Right forelimb (tissue), 1 donor: ENCODE measurements around the gene AHCY.
A peak's percentile ranks its signal among the peaks of the same experiment; 100 is the strongest.
"Not testable (repeated sequence)": the region's sequence is repeated elsewhere in the genome, so short reads cannot be mapped to it uniquely, and the experiment has no call there.

Source experiments
- DNase-seq: peaks from one replicate; pipeline ENCODE4 v3.0.0-alpha.2; 2018

AHCY gene

GRCh38 chr20:34302723-34303533 lies at the start of gene AHCY:
AHCY (minus strand) TSS chr20:34303355; CDS start chr20:34303270, 85 bp downstream.
- DNase-seq = peak; percentile 97

GRCh38 chr20:34350095-34350494 lies 46.9 kb upstream of the AHCY start:
- DNase-seq = no peak

GRCh38 chr20:34347571-34347970 lies 44.4 kb upstream of the AHCY start:
- no peak for DNase-seq

DNA sequence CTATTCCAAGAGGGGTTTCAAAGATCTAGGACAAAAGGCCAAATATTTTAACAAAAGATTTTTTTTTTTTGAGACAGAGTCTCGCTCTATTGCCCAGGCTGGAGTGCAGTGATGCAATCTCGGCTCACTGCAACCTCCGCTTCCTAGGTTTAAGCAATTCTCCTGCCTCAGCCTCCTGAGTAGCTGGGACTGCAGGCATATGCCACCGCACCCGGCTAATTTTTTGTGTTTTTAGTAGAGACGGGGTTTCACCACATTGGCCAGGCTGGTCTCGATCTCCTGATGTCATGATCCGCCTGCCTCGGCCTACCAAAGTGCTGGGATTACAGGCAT lies 43.3 kb upstream of the AHCY start:
- not testable (repeated sequence) for DNase-seq

DNA sequence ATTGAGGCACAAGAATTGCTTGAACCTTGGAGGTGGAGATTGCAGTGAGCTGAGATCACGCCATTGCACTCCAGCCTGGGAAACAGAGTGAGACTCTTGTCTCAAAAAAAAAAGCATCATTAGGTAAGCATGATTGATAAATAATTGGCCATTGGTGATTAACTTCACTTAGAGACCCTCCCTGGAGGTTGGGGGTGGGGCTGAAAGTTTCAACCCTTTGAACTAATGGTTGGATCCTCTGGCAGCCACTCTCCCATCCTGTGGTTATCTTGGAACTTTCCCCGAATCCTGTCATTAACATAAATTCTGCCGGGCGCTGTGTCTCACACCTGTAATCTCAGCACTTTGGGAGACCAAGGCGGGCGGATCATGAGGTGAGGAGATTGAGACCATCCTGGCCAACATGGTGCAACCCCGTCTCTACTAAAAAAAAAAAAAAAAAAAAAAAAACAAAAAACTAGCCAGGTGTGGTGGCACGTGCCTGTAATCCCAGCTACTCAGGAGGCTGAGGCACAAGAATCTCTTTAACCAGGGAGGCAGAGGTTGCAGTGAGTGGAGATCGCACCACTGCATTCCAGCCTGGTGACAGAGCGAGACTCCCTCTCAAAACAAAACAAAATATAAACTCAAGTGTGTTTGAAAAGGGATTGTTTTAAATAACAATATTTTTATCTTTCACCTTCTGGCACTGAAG lies 42.8 kb upstream of the AHCY start:
- not testable (repeated sequence) for DNase-seq

- no peak for DNase-seq
Observed at GRCh38 chr20:34345402-34345736, 42.2 kb upstream of the AHCY start.

DNA sequence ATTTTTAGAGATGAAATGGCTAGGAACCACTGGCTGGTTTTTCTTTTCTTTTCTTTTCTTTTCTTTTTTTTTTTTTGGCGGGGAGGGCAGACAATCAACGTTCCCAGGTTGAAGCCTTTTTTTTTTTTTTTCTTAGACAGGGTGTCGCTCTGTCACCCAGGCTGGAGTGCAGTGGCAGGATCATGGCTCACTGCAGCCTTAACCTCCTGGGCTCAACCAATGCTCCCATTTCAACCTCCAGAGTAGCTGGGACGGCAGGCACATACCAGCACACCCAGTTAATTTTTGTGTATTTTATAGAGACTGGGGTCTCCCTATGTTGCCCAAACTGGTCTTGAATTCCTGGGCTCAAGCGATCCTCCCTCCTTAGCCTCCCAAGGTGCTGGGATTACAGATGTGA lies 41.1 kb upstream of the AHCY start:
- no peak for DNase-seq

- no peak for DNase-seq
Observed at GRCh38 chr20:34343458-34344211, 40.5 kb upstream of the AHCY start.

DNA sequence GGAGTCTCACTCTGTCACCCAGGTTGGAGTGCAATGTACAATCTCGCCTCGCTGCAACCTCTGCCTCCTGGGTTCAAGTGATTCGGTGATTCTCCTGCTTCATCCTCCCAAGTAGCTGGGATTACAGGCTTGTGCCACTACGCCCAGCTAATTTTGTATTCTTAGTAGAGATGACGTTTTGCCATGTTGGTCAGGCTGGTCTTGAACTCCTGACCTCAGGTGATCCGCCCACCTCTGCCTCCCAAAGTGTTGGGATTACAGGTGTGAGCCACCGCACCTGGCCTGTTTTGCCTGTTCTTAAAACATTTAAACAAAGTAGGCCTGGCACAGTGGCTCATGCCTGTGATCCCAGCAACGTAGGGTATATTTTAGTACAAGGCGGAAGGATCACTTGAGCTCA lies 38.0 kb upstream of the AHCY start:
- not testable (repeated sequence) for DNase-seq

DNA sequence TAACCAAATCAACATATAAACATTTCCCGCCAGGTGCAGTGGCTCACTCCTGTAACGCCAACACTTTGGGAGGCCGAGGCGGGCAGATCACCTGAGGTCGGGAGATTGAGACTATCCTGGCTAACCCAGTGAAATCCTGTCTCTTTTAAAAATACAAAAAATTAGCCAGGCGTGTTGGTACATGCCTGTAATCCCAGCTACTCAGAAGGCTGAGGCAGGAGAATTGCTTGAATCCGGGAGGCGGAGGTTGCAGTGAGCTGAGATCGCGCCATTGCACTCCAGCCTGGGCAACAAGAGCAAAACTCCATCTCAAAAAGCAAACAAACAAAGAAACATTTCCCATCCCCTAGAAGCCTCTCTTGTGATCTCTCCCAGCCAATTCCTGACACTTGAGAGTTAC lies 37.6 kb upstream of the AHCY start:
- not testable (repeated sequence) for DNase-seq

- DNase-seq = no peak
Observed at GRCh38 chr20:34337982-34338726, 35.0 kb upstream of the AHCY start.

- no peak for DNase-seq
Observed at GRCh38 chr20:34337544-34337943, 34.4 kb upstream of the AHCY start.

GRCh38 chr20:34334654-34335407 lies 31.7 kb upstream of the AHCY start:
- no peak for DNase-seq

DNA sequence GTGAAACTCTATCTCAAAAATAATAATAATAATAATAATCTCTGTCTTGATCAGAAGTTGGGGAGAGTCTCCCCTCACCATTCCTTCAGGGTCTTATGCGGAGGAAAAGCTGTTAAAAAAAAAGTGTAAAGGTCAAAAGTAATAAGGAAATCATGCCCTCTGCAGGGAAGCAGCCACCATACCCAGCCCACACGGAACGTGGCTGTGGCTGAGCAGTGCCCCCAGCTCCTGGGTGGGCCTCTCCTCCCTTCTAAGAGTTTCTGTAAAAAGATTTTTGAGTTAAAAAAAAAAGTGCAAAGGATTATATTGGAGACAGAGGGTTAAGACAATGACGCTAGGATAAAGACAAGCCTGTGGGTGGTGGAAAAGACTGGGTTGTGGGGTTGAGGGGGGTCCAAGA lies 30.6 kb upstream of the AHCY start:
- DNase-seq = no peak

- no peak for DNase-seq
Observed at GRCh38 chr20:34332262-34332920, 29.2 kb upstream of the AHCY start.

- no peak for DNase-seq
Observed at GRCh38 chr20:34331838-34332237, 28.7 kb upstream of the AHCY start.

DNA sequence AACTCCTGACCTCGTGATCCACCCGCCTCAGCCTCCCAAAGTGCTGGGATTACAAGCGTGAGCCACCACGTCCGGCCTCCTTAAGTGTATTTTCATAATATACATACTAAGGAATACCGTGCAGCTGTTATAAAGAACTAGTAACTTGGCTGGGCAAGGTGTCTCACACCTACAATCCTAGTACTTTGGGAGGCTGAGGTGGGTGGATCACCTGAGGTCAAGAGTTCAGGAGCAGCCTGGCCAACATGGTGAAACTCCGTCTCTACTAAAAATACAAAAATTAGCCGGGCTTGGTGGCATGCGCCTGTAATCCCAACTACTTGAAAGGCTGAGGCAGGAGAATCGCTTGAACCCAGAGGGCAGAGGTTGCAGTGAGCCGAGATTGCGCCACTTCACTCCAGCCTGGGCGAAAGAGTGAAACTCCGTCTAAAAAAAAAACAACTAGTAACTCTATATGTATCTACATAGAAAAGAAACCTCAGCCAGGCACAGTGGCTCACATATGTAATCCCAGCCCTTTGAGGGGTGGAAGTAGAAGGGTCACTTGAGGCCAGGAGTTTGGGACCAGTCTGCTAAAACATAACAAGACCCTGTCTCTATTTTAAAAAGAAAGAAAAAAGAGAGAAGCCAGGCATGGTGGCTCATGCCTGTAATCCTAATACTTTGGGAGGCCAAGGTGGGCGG lies 27.8 kb upstream of the AHCY start:
- DNase-seq = not testable (repeated sequence)

DNA sequence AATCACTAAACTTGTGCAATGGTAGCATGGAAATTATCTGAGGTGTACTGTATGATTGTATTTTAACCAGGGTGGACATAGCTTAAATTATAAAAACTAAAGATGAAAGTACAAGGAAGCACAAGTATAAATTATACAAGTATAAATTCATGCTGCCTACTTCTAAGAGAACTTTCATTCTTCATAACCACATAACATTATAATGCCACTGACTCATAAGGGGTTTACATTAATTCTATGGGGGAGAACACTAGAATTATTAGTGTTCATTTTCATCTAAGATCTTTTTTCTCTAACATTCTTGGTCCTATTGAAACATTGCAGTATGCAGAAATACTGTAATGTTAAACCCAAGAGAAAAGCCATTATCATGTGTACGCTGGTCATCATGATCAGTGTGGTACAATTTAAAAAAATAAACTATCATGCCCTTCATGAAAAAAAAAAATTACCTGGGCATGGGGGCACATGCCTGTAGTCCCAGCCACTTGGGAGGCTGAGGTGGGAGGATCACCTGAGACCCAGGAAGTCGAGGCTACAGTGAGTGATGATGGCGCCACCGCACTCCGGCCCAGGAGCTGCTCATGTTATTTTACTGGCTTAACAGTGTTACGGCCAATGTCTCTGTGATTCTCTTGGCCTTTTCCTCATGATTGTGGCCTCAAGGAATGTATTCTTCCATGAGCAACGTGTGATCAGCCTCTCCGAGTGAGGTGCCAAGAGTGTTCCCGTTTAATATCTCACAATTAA lies 25.9 kb upstream of the AHCY start:
- DNase-seq = no peak

DNA sequence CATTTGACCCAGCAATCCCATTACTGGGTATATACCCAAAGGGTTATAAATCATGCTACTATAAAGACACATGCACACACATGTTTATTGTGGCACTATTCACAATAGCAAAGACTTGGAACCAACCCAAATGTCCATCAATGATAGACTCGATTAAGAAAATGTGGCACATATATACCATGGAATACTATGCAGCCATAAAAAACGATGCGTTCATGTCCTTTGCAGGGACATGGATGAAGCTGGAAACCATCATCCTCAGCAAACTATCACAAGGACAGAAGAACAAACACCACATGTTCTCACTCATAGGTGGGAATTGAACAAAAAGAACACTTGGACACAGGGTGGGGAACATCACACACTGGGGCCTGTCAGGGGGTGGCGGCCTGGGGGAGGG lies 25.1 kb upstream of the AHCY start:
- DNase-seq = not testable (repeated sequence)

- DNase-seq = no peak
Observed at GRCh38 chr20:34324541-34324940, 21.4 kb upstream of the AHCY start.
